ENCODE data around the gene SF1.

SF1 gene

DNA sequence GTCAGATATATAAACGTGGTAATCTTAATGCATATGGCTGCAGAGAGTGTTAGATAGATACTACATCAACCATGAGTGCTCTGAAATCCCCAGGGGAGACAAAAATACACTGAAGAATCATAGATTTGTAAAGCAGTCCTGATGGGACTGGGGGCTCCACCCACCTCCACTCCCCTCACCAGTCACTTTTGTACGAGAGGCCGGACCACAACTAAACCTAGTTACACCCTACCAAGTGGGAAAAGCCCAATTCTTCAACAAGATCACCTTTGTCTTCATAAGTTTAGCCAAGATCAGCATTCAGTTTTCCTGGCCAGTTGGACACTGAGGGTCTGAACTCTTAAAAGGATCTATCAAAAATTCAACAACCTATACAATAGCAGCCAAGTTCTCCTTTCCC is 1.5 kb downstream of the SF1 start:
- DNase-seq, result no peak

GRCh38 chr11:64776425-64776824 is 1.9 kb downstream of the SF1 start:
- no peak for DNase-seq

GRCh38 chr11:64774144-64774543 is 4.2 kb downstream of the SF1 start:
- DNase-seq, result no peak

DNA sequence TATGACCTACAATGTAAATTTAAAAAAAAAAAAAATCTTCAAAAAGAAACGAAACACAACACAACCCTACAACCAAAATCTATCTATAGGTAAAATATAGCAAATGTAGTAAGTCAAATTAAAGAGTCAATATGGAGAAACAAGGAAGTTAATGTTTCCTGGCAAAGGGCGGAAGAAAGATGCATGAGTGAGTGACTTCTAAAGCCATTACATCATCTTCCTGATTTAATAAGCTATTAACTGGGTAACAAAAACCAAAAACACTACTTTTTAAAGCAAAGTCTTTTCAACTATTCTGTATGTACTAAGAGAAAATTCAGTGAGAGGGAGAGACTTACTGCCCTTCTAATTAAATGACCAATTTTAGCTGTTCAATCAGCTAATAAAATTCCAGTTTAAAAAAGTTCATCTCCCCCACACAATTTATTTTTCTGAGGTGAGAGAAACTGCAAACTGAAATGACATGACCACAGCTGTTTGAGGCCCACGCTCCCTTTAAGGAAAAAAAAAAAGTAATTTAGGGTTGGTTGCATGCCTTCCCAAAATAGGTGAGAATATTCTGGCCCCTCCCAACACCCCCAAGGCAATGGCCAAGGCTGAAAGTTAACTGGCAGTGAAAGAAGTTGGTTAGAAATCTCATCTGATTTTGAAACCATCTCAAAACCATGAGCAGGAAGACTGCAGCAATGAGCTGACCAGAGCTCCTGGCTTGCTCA is 5.9 kb downstream of the SF1 start:
- DNase-seq, result no peak

GRCh38 chr11:64771861-64772260 is 6.5 kb downstream of the SF1 start:
- no peak for DNase-seq

GRCh38 chr11:64770120-64770519 is 8.2 kb downstream of the SF1 start:
- no peak for DNase-seq

DNA sequence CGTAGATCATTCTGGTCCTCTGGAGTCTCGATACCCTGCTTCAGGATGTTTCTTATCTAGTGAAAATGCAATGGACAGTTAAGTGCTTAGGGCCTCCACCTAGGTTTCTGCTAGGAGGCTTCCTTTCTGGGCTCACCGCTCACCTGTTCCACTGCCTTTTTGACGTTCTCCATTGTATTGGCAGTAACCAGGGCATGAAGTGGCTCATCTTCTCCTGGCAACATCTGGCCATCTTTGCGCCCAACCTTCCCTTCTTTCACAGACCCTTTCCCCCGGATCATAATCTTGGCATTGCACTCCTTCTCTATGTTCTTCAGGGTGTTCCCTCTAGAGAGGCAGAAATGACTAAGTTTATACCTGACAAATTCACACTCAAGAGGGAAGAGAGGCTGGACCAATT is 9.1 kb downstream of the SF1 start:
- DNase-seq, result no peak

DNA sequence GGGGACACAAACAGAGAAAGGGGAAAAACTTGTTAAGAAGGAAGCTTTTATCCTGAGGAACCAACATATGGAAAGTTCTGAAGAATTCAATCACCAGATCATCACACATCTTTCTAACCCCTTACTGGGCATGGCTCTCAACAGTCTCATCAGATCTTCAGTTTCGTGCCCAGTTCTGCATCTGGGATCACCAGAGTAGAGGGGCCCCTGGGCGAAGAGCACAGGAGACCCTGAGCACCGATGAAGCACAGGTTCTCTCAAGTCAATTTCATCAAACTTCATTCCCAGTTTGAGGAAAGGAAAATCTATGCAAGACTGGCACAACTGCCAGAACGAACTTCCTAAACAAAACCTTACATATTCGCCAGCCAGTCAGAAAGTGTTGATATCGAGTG is 10.0 kb downstream of the SF1 start:
- no peak for DNase-seq

GRCh38 chr11:64767344-64768299 is 10.7 kb downstream of the SF1 start:
- DNase-seq, result peak; percentile 79

DNA sequence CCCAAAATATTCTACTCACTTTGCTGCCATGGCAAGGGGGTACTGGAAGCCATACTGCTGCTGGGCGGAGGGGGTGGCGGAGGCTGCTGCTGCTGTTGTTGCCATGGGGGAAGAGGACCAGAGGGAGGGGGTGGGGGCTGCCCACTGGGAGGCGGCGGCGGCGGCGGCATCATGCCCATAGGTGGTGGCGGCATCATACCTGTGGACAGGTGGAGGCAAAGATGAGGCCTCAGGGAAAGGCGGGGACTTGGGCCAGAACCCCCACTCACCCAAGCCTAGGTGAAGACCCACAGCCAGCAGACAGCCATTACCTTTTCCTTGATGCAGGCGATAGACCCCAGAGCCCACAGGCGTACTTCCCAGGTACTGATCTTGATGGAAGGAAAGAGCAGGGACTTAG is 11.5 kb downstream of the SF1 start:
- no peak for DNase-seq

DNA sequence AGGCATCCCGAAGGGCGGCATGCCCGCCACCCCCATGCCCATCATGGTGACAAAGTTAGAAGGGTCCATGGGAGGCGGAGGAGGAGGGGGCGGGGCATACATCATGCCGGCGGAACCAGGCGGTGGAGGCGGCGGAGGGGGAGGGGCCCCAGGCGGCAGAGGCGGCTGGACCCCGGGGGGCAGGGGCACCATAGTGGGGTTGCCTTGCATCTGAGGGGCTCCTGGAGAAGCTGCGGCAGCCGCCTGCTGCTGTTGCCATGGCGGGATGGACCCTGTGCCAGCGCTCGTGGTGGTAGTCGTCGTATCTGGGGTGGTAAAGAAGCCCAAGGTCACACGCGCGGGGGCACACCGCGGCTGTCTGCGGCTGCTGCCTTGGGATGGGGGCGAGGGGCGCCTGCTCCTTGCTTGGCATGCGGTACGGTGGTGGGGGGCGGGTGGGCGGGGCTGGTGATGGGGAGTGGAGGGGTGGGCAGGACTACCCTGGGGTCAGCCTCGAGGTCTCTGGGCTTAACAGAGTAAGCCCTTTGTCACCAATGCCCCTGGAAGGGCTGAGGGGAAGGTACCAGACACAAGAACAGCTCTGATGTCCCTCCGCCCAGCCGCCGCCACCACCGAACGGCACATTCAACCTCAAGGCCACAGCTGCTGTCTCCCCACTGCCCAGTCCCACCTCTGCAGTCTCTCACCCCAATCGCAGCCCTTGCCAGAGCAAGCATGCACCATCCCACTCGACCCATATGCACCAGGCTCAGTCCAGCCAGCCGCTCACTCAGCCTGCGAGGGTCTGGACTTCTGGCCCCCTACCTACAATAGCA is 12.3 kb downstream of the SF1 start:
- no peak for DNase-seq

DNA sequence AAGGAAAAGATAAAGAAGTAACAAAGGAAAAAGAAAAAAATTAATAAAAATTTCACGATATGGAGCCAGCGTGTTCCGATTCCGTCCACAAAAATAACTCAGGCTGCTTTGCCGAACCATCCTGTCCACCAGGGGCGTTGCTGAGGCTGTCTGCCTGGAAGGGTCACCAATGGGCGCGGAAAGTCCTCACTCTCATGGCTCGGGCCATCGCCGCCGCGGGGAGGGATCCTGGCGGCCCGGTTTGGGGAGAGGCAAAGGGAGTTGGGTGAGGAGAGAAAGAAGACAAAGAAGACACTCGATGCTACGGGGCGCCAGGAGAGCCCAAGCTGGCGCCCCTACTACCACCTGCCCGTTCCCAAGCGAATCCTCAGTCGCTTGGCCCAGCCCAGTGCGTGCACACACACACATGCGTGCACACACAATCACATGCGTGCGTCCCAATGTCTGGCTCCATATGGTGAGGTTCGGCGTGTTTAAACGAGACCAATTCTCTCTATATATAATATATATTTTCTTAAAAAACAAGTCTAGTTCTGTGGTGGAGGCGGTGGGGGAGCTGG is 13.0 kb downstream of the SF1 start:
- no peak for DNase-seq

- no peak for DNase-seq
Observed at GRCh38 chr11:64764753-64765152, 13.6 kb downstream of the SF1 start.

GRCh38 chr11:64764040-64764611 is 14.2 kb downstream of the SF1 start:
- no peak for DNase-seq

GRCh38 chr11:64763526-64764039 is 14.8 kb downstream of the SF1 start:
- no peak for DNase-seq

GRCh38 chr11:64762674-64763525 is 15.4 kb downstream of the SF1 start:
- no peak for DNase-seq

DNA sequence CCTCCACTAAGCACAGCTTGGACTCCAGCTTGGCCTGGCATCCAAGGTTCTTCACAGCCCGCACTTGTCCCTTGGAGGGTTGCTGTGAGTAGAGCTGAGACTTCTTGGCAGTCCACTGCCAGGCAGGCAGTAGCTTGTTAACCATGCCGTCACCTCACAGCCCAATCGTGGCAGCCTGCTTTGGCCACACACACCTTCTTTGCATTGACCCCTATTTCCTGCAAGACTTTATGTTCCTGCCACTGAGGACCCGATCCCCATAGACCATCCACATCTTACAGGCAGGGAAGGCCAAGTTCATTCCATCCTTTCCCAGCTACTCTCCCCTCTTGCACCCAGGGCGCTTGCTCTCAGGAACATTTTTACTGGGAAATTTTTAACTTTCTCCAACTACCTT is 16.1 kb downstream of the SF1 start:
- DNase-seq, result no peak

DNA sequence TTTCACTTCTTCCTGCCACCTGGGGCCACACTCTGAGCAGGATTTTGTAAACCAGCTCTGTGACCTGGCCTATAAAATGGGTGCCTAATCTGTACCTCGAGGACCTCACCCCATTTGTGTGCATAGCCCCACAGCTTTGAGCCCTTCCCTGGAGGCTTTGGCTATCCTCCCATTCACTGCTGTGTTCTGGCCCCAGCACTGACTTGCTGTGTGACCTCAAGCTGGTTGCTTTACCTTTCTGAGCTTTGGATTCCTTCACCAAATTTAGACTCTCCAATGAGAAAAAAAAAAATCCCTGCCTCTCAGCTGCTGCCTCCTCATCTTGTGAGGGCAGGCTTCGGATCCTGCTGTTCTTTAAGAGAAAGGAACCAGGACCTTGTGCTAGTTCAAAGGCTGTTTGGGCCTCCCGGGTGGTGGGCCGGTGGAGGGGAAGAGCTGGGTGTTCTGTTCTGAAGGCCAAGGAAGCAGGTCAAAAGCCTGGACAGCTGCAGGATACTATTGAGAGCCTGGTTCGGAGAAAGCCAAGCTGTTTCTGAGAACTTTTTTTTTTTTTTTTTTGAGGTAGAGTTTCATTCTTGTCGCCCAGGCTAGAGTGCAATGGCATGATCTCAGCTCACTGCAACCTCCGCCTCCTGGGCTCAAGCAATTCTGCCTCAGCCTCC is 17.5 kb downstream of the SF1 start:
- DNase-seq, result no peak

DNA sequence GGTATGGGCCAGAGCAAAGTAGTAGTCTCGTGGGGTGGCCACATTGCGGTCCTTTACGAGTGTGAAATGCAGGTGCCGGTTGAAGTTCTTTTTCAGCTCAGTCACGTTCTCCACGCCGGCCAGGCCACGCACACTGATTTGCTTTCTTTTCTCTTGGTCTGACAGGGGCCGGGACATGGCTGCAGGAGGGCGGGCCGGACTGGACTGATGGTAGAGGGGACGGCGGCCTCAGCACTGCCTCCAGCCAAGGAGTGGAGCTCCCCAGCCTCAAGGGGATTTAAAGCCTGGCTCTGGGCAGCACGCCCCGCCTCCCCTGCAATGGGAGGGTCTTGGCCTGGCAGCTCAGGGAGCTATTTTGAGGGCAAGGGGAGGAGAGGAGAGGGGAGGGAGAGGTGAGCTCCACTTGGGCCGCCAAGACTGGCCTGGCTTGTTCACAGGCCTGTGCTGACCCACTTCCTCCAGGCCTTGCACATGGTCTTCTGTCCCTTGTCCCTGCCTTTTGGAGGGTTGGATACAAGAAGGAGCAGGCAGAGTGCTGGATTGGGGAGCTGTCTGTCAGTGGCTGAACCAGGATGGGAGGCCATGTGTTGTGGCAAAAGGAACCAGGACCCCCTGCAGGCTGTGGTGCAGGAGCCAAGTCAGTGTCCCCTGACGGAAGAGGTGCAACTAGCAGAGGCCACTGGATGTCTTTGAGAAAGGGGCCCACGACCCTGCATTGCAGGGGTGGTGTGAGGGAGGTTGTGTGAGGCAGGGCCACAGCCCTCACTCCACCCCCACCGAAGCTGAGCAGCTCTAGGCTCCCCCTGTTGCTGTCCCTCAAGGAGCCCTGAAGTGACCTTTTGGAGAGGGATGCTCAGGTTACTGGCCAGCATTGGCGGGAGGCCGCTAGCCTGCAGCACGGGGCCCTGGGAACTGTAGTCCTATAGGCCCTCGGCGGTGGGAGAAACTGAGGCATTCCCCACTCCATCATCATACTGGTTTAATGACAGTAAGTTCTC is 18.3 kb downstream of the SF1 start, which contains the start of gene PYGM:
TSS of gene PYGM (minus strand) at position 253 of the 998 bp plus-strand sequence. CDS start at position 177, 76 bp downstream.
- no peak for DNase-seq

Measured in activated CD4-positive, alpha-beta T cell treated with anti-CD3 and anti-CD28 coated beads, Interleukin-2, amount 50 U/mL, for 16 hours (primary cell).